OCI-LY7 (cell line): ENCODE measurements around the gene USP6NL. TPM values are rescaled to one million over a fixed set of nuclear protein-coding genes. Genes with fewer than 3 reads are reported as not detected.

Experiments used
- BruUV-seq: library from RNA; stranded (reverse); fragments of 400-500 nt; replicated peaks from 2 replicates; lab custom pipeline; 2021; lab: Mats Ljungman, UMichigan
- CTCF ChIA-PET: fragments of 300-600 bp; sonication (Branson Sonifier 250); formaldehyde crosslinking; loops from one replicate; lab custom pipeline; 2022; ENCODE audit warnings: antibody characterized with exemption; ENCODE audit not compliant: unreplicated experiment; lab: Charles Lee
- POLR2A ChIA-PET: fragments of 300-600 bp; sonication (Branson Sonifier 250); formaldehyde crosslinking; loops from one replicate; lab custom pipeline; 2022; ENCODE audit warnings: antibody characterized with exemption; lab: Charles Lee
- DNase-seq: peaks from one replicate; pipeline ENCODE4 v3.0.0-alpha.2; 2015; ENCODE audit warnings: low spot score
- H2AFZ ChIP-seq: fragments of 200-600 bp; sonication (generic), shearing (Covaris generic); 2 replicates; pipeline ENCODE4 v1.6.1; 2014; ENCODE audit warnings: mild to moderate bottlenecking, antibody characterized with exemption, low read length, moderate library complexity
- H3K27ac ChIP-seq: fragments of 200-600 bp; sonication (generic); 2 replicates; pipeline ENCODE4 v1.5.1; 2014; ENCODE audit warnings: mixed run types, low read depth, mild to moderate bottlenecking, moderate library complexity, low read length, inconsistent platforms; ENCODE audit not compliant: poor library complexity, severe bottlenecking
- H3K36me3 ChIP-seq: fragments of 200-600 bp; sonication (generic); 2 replicates; pipeline ENCODE4 v1.6.1; 2014; ENCODE audit warnings: mild to moderate bottlenecking, antibody characterized with exemption, low read length, moderate library complexity, mixed read lengths; ENCODE audit not compliant: insufficient read depth
- H3K4me1 ChIP-seq: fragments of 200-600 bp; sonication (generic); 2 replicates; pipeline ENCODE4 v1.5.1; 2014; ENCODE audit warnings: mild to moderate bottlenecking, low read length; ENCODE audit not compliant: insufficient read depth, poor library complexity, severe bottlenecking
- H3K4me2 ChIP-seq: fragments of 200-600 bp; sonication (generic); 2 replicates; pipeline ENCODE4 v1.6.1; 2014; ENCODE audit warnings: mild to moderate bottlenecking, low read length
- H3K4me3 ChIP-seq: fragments of 200-600 bp; sonication (generic); 2 replicates; pipeline ENCODE4 v1.5.1; 2014; ENCODE audit warnings: mild to moderate bottlenecking, low read depth, low read length; ENCODE audit not compliant: poor library complexity, severe bottlenecking
- H3K79me2 ChIP-seq: fragments of 200-600 bp; sonication (generic); 2 replicates; pipeline ENCODE4 v1.6.1; 2016; ENCODE audit warnings: low read depth, mild to moderate bottlenecking, low read length, moderate library complexity, mixed read lengths; ENCODE audit not compliant: insufficient read depth
- H3K9me2 ChIP-seq: fragments of 200-600 bp; sonication (generic); 2 replicates; pipeline ENCODE4 v1.6.1; 2016; ENCODE audit warnings: mild to moderate bottlenecking, low read length, mixed read lengths; ENCODE audit not compliant: insufficient read depth
- H3K9me3 ChIP-seq: fragments of 200-600 bp; sonication (generic); 2 replicates; pipeline ENCODE4 v1.6.1; 2014; ENCODE audit warnings: mild to moderate bottlenecking, mixed run types, low read length, mixed read lengths
- H4K20me1 ChIP-seq: fragments of 200-600 bp; sonication (generic); 2 replicates; pipeline ENCODE4 v1.6.1; 2014; ENCODE audit warnings: mild to moderate bottlenecking, antibody characterized with exemption, low read length, moderate library complexity, mixed read lengths; ENCODE audit not compliant: insufficient read depth
- CTCF ChIP-seq: fragments of 200-600 bp; sonication (generic); conservative IDR thresholded peaks from 2 replicates; pipeline ENCODE4 v1.5.1; 2014; ENCODE audit warnings: mild to moderate bottlenecking, antibody characterized with exemption, low read length, moderate library complexity, mixed read lengths
- EZH2phosphoT487 ChIP-seq: fragments of 200-600 bp; sonication (generic); IDR thresholded peaks from 2 replicates; pipeline ENCODE4 v1.6.1; 2018; ENCODE audit warnings: low read depth, borderline replicate concordance, mild to moderate bottlenecking, mixed run types, antibody characterized with exemption, low read length, moderate library complexity, mixed read lengths
- intact Hi-C: fragments of 100-400 bp; cut with micrococcal nuclease; formaldehyde crosslinking; loops from one replicate; pipeline ENCODE4 v1.10.0; 2022; ENCODE audit not compliant: unreplicated experiment
- total RNA-seq, 2 experiments: library from RNA; depleted of rRNA in 1 of 2; stranded (reverse); fragments of >200 nt in 1 of 2; shearing (Covaris generic) in 1 of 2; gene quantifications; 2 replicates each; pipeline ENCODE4 v1.2.3, GENCODE V29; 2014 to 2022

USP6NL gene
- total RNA-seq, 2 experiments from 2014 or later: 41.7 to 59.7 TPM

- Histone ChIP-seq H3K36me3 (peaks cover 81% of the 10 kb centered on the region), H3K4me2 (no peak overlapping the region), H3K4me3 (no peak overlapping the region), H3K9me2 (no peaks in the 10 kb centered on the region), H3K4me1 (peaks cover 21% of the 10 kb centered on the region), H2AFZ (no peak overlapping the region), H3K27ac (no peak overlapping the region), H3K9me3 (no peaks in the 10 kb centered on the region), H3K79me2 (peaks cover 6% of the 10 kb centered on the region; the same call in 1 of the 2 replicates), H4K20me1 (no peaks in the 10 kb centered on the region; the same call in 1 of the 2 replicates)
- intact Hi-C loops: loop anchor here (10.0 kb wide), 1 partner anchor 1865 kb away; no protein-coding TSS in a partner anchor
- BruUV-seq: no TSS peak
- CTCF ChIA-PET: no interaction called here
- no peak for DNase-seq
- TF ChIP-seq CTCF (no peak), EZH2phosphoT487 (no peak)
- POLR2A ChIA-PET: no interaction called here
Observed at GRCh38 chr10:11469575-11470391, 141.7 kb downstream of the USP6NL start.

- Histone ChIP-seq H3K9me3 (no peaks in the 10 kb centered on the region), H3K4me3 (no peak overlapping the region), H3K79me2 (peaks cover 6% of the 10 kb centered on the region; the same call in 1 of the 2 replicates), H3K4me1 (peaks cover 21% of the 10 kb centered on the region), H4K20me1 (no peaks in the 10 kb centered on the region; the same call in 1 of the 2 replicates), H3K36me3 (peaks cover 84% of the 10 kb centered on the region), H3K4me2 (no peak overlapping the region), H3K9me2 (no peaks in the 10 kb centered on the region), H3K27ac (no peak overlapping the region), H2AFZ (no peak overlapping the region)
- ChIA-PET POLR2A (interaction anchor here (0.6 kb wide), 1 partner anchor 627 kb away, joined by 3 read pairs; no protein-coding TSS in a partner anchor), CTCF (no interaction called here)
- no TSS peak for BruUV-seq
- DNase-seq: no peak
- intact Hi-C loops: loop anchor here (10.0 kb wide), 1 partner anchor 1863 kb away; no protein-coding TSS in a partner anchor
- TF ChIP-seq CTCF: no peak
- no peak for TF ChIP-seq EZH2phosphoT487
Observed at GRCh38 chr10:11468126-11468742, 143.2 kb downstream of the USP6NL start.
